Colonic mucosa (tissue), 4 donors: Measurements from ENCODE around the gene ACACA. TPM values are rescaled to one million over a fixed set of nuclear protein-coding genes. Genes with fewer than 3 reads are reported as not detected.

Experiments used
- DNase-seq: peaks from one replicate; pipeline ENCODE4 v3.0.0-alpha.2; 2020
- H3K27ac ChIP-seq: fragments of 200-600 bp; one replicate; pipeline ENCODE4 v1.8.0; 2021
- H3K27me3 ChIP-seq: fragments of 200-600 bp; one replicate; pipeline ENCODE4 v1.8.0; 2021
- H3K36me3 ChIP-seq: fragments of 200-600 bp; one replicate; pipeline ENCODE4 v1.8.0; 2021
- H3K4me1 ChIP-seq: fragments of 200-600 bp; one replicate; pipeline ENCODE4 v1.8.0; 2021; ENCODE audit warnings: mild to moderate bottlenecking
- H3K4me3 ChIP-seq: fragments of 200-600 bp; one replicate; pipeline ENCODE4 v1.8.0; 2021
- H3K9ac ChIP-seq, 2 donors: one replicate each; pipeline ENCODE4 v1.7.0; 2013; ENCODE audit warnings: control low read depth in 2 of 2, low read depth in 2 of 2, low read length in 2 of 2
- H3K9me3 ChIP-seq: fragments of 200-600 bp; one replicate; pipeline ENCODE4 v1.8.0; 2021
- intact Hi-C: fragments of 100-400 bp; cut with DNase I; formaldehyde crosslinking; loops from one replicate; pipeline ENCODE4 v1.14.1; 2022
- total RNA-seq, 2 donors: library from RNA; stranded (reverse); fragmentation: NEBNext Ultra II Directional in 1 of 2; extraction: Animal tissue kit (Norgen Biotek cat#: 25700) in 1 of 2; gene quantifications; one replicate each; pipeline ENCODE4 v1.2.1, GENCODE V29; 2021
- TF ChIP-seq, protein P1 (sequence below): fragments of 200-600 bp; IDR thresholded peaks from one replicate; pipeline ENCODE4 v1.8.0; 2022; ENCODE audit warnings: antibody characterized with exemption, mild to moderate bottlenecking
- donor health status: healthy.
- donor health status: DM: no; HTN: no; CAD: no.
- donor health status: DM: no; HTN: no; CAD: no.

The ACACA gene
- total RNA-seq, 2 donors from 2014 or later: 59.5 to 72.6 TPM

DNA sequence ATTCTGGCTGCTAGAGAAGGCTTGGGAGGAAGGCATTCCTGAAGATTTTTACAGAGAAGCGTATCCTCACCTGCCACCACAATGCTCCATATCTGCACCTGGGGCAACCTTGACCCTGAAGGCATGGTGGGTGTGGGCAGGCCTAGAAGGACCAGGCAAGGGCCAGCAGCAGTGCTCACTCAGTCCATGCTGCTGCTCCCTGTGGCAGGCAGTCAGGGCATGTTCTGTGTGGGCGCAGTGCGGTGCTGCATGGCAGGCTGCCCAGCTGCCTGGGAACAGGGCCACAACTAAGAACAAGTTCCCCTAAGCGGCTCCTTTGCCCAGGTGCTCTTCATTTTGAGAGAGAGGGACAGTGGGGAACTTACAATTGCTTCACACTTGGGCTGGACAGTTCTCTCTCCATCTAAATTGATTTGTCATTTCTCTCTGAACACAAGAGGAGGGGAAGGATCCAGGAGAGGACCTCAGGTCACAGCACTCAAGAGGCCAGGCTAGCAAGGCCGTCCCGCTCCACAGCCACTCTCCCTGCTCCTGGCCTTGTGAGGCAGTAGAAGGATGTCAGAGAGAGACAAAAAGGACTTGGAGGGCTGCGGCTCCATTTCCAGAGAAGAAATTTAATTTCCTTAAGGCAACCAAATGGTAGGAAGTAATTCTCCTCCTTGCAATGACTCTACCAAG lies 299.1 kb downstream of the ACACA start:
- Histone ChIP-seq H3K27ac (no peak overlapping the region), H3K36me3 (no peaks in the 10 kb centered on the region), H3K9ac (no peak overlapping the region), H3K4me1 (no peaks in the 10 kb centered on the region), H3K4me3 (no peak overlapping the region), H3K9me3 (no peaks in the 10 kb centered on the region), H3K27me3 (no peaks in the 10 kb centered on the region)
- intact Hi-C loops: no loop called here
- no peak for DNase-seq
- TF ChIP-seq, protein P1, sequence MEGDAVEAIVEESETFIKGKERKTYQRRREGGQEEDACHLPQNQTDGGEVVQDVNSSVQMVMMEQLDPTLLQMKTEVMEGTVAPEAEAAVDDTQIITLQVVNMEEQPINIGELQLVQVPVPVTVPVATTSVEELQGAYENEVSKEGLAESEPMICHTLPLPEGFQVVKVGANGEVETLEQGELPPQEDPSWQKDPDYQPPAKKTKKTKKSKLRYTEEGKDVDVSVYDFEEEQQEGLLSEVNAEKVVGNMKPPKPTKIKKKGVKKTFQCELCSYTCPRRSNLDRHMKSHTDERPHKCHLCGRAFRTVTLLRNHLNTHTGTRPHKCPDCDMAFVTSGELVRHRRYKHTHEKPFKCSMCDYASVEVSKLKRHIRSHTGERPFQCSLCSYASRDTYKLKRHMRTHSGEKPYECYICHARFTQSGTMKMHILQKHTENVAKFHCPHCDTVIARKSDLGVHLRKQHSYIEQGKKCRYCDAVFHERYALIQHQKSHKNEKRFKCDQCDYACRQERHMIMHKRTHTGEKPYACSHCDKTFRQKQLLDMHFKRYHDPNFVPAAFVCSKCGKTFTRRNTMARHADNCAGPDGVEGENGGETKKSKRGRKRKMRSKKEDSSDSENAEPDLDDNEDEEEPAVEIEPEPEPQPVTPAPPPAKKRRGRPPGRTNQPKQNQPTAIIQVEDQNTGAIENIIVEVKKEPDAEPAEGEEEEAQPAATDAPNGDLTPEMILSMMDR: no peak

DNA sequence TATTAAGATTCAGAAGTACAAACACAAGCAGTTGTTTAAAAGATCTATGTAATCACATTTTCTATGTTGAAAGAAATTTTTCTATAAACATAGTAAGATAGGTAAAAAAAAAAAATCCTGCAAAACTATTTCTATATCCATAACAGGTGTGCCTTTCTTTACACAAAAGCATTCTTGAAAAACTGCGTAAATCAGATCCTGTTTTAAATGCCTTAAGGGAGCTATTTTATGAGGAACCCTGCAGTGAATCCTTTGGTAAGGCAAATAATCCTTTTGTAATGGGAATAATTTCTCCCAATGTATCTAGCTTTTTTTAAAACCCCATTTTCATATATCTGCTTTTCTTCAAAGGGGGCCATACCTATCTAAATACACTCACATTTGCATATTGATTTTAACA lies 300.6 kb downstream of the ACACA start:
- no peak overlapping the region for H3K4me3 ChIP-seq
- no peak overlapping the region for H3K27ac ChIP-seq
- no peaks in the 10 kb centered on the region for H3K9me3 ChIP-seq
- no peak overlapping the region for H3K9ac ChIP-seq
- TF ChIP-seq, protein P1: no peak
- intact Hi-C loops: no loop called here
- no peaks in the 10 kb centered on the region for H3K27me3 ChIP-seq
- H3K36me3 ChIP-seq: no peaks in the 10 kb centered on the region
- H3K4me1 ChIP-seq: no peaks in the 10 kb centered on the region
- no peak for DNase-seq

DNA sequence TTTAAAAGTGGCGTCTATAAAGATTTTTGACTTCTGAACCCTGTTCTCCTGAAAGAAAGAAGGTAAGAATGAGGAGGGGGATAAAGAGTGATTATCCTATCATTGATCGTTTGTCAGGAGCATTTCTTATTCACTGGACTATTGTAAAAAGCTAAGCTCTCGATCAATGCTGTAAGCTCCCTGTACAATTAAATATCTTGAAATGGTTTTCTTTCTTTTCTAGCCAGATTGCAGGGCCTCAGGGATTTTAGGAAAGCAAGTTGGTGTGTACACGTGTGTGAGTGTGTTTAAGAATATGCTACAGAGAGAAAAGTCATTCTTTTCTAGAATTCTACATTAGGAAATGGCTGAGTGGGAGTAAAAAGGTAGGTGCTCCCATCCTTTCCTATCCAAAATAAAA lies 303.4 kb downstream of the ACACA start:
- intact Hi-C loops: no loop called here
- Histone ChIP-seq H3K9ac (no peak overlapping the region), H3K9me3 (no peaks in the 10 kb centered on the region), H3K27ac (no peak overlapping the region), H3K4me3 (no peak overlapping the region), H3K4me1 (no peaks in the 10 kb centered on the region), H3K36me3 (no peaks in the 10 kb centered on the region), H3K27me3 (no peaks in the 10 kb centered on the region)
- no peak for DNase-seq
- TF ChIP-seq, protein P1: no peak

DNA sequence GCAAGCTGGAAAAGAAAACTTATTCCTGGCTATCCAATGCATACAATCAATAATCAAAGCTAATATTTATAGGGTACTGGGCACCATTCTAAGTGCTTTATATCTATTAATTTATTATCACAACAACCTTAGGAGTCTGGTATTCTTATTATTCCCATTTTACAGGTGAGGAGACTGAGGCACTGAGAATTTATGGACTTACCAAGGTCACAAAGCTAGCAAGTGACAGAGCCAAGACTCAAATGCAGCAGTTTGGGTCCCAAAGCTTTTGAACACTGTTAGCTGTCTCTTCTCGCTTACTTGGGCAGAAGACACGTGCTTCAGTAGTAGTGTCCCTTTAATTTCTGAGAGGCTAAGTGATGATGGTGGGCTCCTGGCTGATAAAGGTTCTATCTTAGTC lies 305.3 kb downstream of the ACACA start:
- TF ChIP-seq, protein P1: no peak
- DNase-seq: no peak
- intact Hi-C loops: no loop called here
- Histone ChIP-seq H3K27me3 (no peaks in the 10 kb centered on the region), H3K4me3 (no peak overlapping the region), H3K36me3 (no peaks in the 10 kb centered on the region), H3K9ac (no peak overlapping the region), H3K4me1 (no peaks in the 10 kb centered on the region), H3K9me3 (no peaks in the 10 kb centered on the region), H3K27ac (no peak overlapping the region)

DNA sequence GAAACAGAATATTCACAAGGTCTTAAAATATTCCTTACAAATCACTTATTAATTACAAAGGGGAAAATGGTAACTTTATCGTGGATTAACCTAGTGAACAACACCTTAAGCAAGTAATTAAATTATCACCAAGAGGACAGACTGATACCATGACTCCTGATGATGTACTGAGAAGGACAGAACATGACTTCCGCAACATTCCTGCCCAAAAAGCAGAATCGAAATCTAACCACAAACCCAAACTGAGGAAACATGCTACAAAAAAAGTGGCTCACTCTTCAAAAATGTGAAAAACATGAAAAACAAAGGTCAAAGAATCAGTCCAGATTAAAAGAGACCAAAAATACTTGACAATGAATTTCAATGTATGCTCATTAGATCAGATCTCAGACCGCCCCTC lies 306.4 kb downstream of the ACACA start:
- TF ChIP-seq, protein P1: no peak
- intact Hi-C loops: no loop called here
- Histone ChIP-seq H3K4me3 (no peak overlapping the region), H3K9me3 (no peaks in the 10 kb centered on the region), H3K36me3 (no peaks in the 10 kb centered on the region), H3K9ac (no peak overlapping the region), H3K27ac (no peak overlapping the region), H3K4me1 (no peaks in the 10 kb centered on the region), H3K27me3 (no peaks in the 10 kb centered on the region)
- DNase-seq: no peak
